ENCODE results near the gene SRP68. TPM values are rescaled to one million over a fixed set of nuclear protein-coding genes. Genes with fewer than 3 reads are reported as not detected.

SRP68 gene
- total and polyA plus RNA-seq, 9 of the 15 experiments (the other 6 are each of a cell fraction or from before 2014, with no cell fraction given): 29.4 to 92.6 (median 36.2) TPM

- ChIA-PET POLR2A (interaction anchor here (1.2 to 1.8 kb wide), 3 partner anchors 8 to 230 kb away, joined by 3 to 7 read pairs (median 3); no protein-coding TSS in a partner anchor), CTCF (ENCODE audit: low intra/inter-chr PET ratio) (interaction anchor here (0.9 to 3.7 kb wide), 3 partner anchors 100 to 252 kb away, joined by 3 to 47 read pairs (median 5); partner anchors contain the start of genes GALK1 and MRPL38)
- H4K20me1 ChIP-seq (replicated peaks; ENCODE audit: control insufficient read depth, insufficient read depth, low read length): no peaks in the 10 kb centered on the region
- no peaks in the 10 kb centered on the region for H3K9me3 ChIP-seq (replicated peaks; ENCODE audit: control insufficient read depth, insufficient read depth, low read depth, low read length)
- H3K27me3 ChIP-seq (ENCODE audit: control insufficient read depth in 2 of 2, insufficient read depth in 2 of 2, low read length in 2 of 2): peaks cover 31 to 34% of the 10 kb centered on the region in 2 experiments
- no TSS peak for BruUV-seq (replicated peaks)
- FAIRE-seq: peak; percentile 89
- in situ Hi-C loops (cut with MboI): loop anchor here (5.0 to 10.0 kb wide), 3 partner anchors 98 to 287 kb away; a partner anchor contains a TSS
- H3K36me3 ChIP-seq (ENCODE audit: control insufficient read depth, insufficient read depth, low read length): peaks cover 11% of the 10 kb centered on the region; the same call in 2 of the 3 replicates
- H2AFZ ChIP-seq (ENCODE audit: low read depth, low read length): no peak overlapping the region
- H3K27ac ChIP-seq (ENCODE audit: extremely low read depth, low read depth, low read length): no peak overlapping the region
- no peak overlapping the region for H3K4me2 ChIP-seq (ENCODE audit: insufficient read depth, low read length)
- H3K79me2 ChIP-seq (ENCODE audit: control insufficient read depth, insufficient read depth, low read length): no peaks in the 10 kb centered on the region
- 32% methylated on average over 12 of the region's 16 CpGs for WGBS (ENCODE audit: insufficient coverage, low coverage, missing lambda C conversion rate)
- H3K9me1 ChIP-seq (ENCODE audit: control insufficient read depth, insufficient read depth, low read length): no peaks in the 10 kb centered on the region
- H3K4me3 ChIP-seq: no peak overlapping the region
- H3K9ac ChIP-seq (ENCODE audit: insufficient read depth in 1 of 2, low read depth in 2 of 2, low read length in 2 of 2): peak overlapping the region in 1 of 2 experiments; percentile 70; a peak in 2 of 4 replicates
- intact Hi-C loops (cut with micrococcal nuclease): loop anchor here (1.0 to 10.0 kb wide), 2 partner anchors 100 to 251 kb away; no protein-coding TSS in a partner anchor
- peaks cover 0 to 45% of the 10 kb centered on the region in 2 experiments; a peak in 3 of 5 replicates for H3K4me1 ChIP-seq (replicated peaks in 1 of 2; ENCODE audit: control insufficient read depth in 2 of 2, insufficient read depth in 2 of 2, low read length in 2 of 2)
- peak; percentile 79 to 89 (median 81) for DNase-seq (ENCODE audit: extremely low read depth in 1 of 4, low spot score in 3 of 4)
- peak; percentile 89 for ATAC-seq
- TF ChIP-seq USF2 (CRISPR knock-in tag; IDR thresholded peaks at IDR 0.05): peak; percentile 4; the same call in 1 of the 2 replicates
- no peak for TF ChIP-seq MEIS2 (IDR thresholded peaks at IDR 0.05; ENCODE audit: partially characterized antibody)
- TF ChIP-seq RCOR1 (IDR thresholded peaks at IDR 0.05; ENCODE audit: borderline replicate concordance in 1 of 2, low read depth in 2 of 2, low read length in 2 of 2): peak in 1 of 2 experiments; percentile 39; a peak in 1 of 4 replicates
- peak; percentile 96 to 97 for TF ChIP-seq RAD21 (CRISPR knock-in tag; conservative IDR thresholded peaks at IDR 0.05 in 1 of 2, IDR thresholded peaks at IDR 0.05 in 1 of 2)
- peak; percentile 64 for TF ChIP-seq CTCFL (IDR thresholded peaks at IDR 0.05; ENCODE audit: borderline replicate concordance, insufficient read depth, low read depth, low read length, poor library complexity, severe bottlenecking)
- no peak for TF ChIP-seq IRF2 (CRISPR knock-in tag; IDR thresholded peaks at IDR 0.05)
- peak; percentile 88 for TF ChIP-seq SMC3 (conservative IDR thresholded peaks at IDR 0.05; ENCODE audit: insufficient read depth, low read depth, low read length)
- 0 out of 2 replicates have a peak, but pooled peaks have one; percentile 35 for TF ChIP-seq ETV5 (CRISPR knock-in tag; IDR thresholded peaks at IDR 0.05; ENCODE audit: low read depth)
Measured at GRCh38 chr17:76005263-76006149, 66.8 kb downstream of the SRP68 start.
